Peyer's patch (tissue), 4 donors: ENCODE results near the gene NPRL2. TPM values are rescaled to one million over a fixed set of nuclear protein-coding genes. Genes with fewer than 3 reads are reported as not detected.

ENCODE experiments used
- DNase-seq, 3 donors: peaks; one replicate each; pipeline ENCODE4 v3.0.0-alpha.2; 2017 to 2019
- H3K27ac ChIP-seq, 4 donors: fragments of 200-600 bp; sonication (generic); one replicate each; pipeline ENCODE4 v1.5.1; 2016 to 2019
- H3K27me3 ChIP-seq, 2 donors: fragments of 200-600 bp; sonication (generic); one replicate each; pipeline ENCODE4 v1.5.1; 2019
- H3K36me3 ChIP-seq, 3 donors: fragments of 200-600 bp; sonication (generic); one replicate each; pipeline ENCODE4 v1.5.1; 2016 to 2019
- H3K4me1 ChIP-seq, 4 donors: fragments of 200-600 bp; sonication (generic); one replicate each; pipeline ENCODE4 v1.5.1; 2016 to 2019
- H3K4me3 ChIP-seq, 4 donors: fragments of 200-600 bp; sonication (generic); 1 replicate in 3 of 4; 2 replicates in 1 of 4; pipeline ENCODE4 v1.5.1; 2016 to 2019; ENCODE audit warnings: mild to moderate bottlenecking in 1 of 4
- H3K9me3 ChIP-seq, 4 donors: fragments of 200-600 bp; sonication (generic); one replicate each; pipeline ENCODE4 v1.5.1; 2016 to 2019; ENCODE audit warnings: mild to moderate bottlenecking in 1 of 4
- POLR2A ChIP-seq, 2 donors: fragments of 450-650 bp; IDR thresholded peaks; one replicate each; pipeline ENCODE4 v1.5.1; 2017; ENCODE audit warnings: antibody characterized with exemption in 2 of 2, mild to moderate bottlenecking in 2 of 2, moderate library complexity in 2 of 2
- total RNA-seq, 4 donors: library from RNA; depleted of rRNA; stranded (reverse); fragments of >200 nt; gene quantifications; one replicate each; pipeline ENCODE4 v1.1.0, GENCODE V29; 2016
- TF ChIP-seq, protein P1 (sequence below), 6 experiments: fragments of 450-650 bp in 4 of 6; fragments of 200-600 bp in 2 of 6; sonication (generic) in 1 of 6; IDR thresholded peaks; one replicate each; pipeline ENCODE4 v1.5.1; 2017 to 2019; ENCODE audit warnings: antibody characterized with exemption in 6 of 6, mild to moderate bottlenecking in 3 of 6, moderate library complexity in 1 of 6

Gene NPRL2
- total RNA-seq, 4 donors from 2014 or later = 19.1 to 45.4 (median 28.3) TPM

DNA sequence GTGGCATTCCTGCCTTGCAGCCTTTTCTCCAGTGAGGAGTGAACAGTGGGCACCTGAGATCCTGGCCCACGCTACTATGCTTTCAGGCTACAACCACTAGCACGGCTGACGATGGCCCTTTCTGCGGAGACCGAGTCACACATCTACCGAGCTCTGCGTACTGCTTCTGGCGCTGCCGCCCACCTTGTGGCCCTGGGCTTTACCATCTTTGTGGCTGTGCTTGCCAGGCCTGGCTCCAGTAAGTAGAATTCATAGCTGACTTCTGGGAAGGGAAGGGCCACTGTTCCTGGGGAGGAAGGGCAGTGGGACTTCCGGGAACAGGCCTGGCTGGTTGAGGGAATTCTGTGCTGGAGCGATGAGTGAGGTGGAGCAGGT, 735 bp upstream of the NPRL2 start:
- H3K4me1 ChIP-seq = peaks cover 3 to 41% (median 18%) of the 10 kb centered on the region in 4 donors
- no peak for DNase-seq
- H3K36me3 ChIP-seq = peaks cover 0 to 50% (median 0%) of the 10 kb centered on the region in 3 donors
- peak overlapping the region; percentile 91 to 95 (median 92) for H3K27ac ChIP-seq
- H3K27me3 ChIP-seq = no peaks in the 10 kb centered on the region
- peak overlapping the region; percentile 71 to 74 (median 72) for H3K4me3 ChIP-seq
- H3K9me3 ChIP-seq = no peaks in the 10 kb centered on the region
- TF ChIP-seq, protein P1, sequence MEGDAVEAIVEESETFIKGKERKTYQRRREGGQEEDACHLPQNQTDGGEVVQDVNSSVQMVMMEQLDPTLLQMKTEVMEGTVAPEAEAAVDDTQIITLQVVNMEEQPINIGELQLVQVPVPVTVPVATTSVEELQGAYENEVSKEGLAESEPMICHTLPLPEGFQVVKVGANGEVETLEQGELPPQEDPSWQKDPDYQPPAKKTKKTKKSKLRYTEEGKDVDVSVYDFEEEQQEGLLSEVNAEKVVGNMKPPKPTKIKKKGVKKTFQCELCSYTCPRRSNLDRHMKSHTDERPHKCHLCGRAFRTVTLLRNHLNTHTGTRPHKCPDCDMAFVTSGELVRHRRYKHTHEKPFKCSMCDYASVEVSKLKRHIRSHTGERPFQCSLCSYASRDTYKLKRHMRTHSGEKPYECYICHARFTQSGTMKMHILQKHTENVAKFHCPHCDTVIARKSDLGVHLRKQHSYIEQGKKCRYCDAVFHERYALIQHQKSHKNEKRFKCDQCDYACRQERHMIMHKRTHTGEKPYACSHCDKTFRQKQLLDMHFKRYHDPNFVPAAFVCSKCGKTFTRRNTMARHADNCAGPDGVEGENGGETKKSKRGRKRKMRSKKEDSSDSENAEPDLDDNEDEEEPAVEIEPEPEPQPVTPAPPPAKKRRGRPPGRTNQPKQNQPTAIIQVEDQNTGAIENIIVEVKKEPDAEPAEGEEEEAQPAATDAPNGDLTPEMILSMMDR (IDR thresholded peaks at IDR 0.05) = no peak
- TF ChIP-seq POLR2A (IDR thresholded peaks at IDR 0.05) = no peak

- no peak for TF ChIP-seq POLR2A (IDR thresholded peaks at IDR 0.05)
- TF ChIP-seq, protein P1 (IDR thresholded peaks at IDR 0.05) = no peak
- H3K27me3 ChIP-seq = no peaks in the 10 kb centered on the region
- peaks cover 6 to 41% (median 21%) of the 10 kb centered on the region in 4 donors for H3K4me1 ChIP-seq
- peak overlapping the region; percentile 71 to 74 (median 72) for H3K4me3 ChIP-seq
- H3K27ac ChIP-seq = peak overlapping the region; percentile 91 to 95 (median 92)
- DNase-seq = no peak
- H3K9me3 ChIP-seq = no peaks in the 10 kb centered on the region
- H3K36me3 ChIP-seq = peaks cover 0 to 39% (median 0%) of the 10 kb centered on the region in 3 donors
Measured at GRCh38 chr3:50350213-50350526, 405 bp downstream of the NPRL2 start.

DNA sequence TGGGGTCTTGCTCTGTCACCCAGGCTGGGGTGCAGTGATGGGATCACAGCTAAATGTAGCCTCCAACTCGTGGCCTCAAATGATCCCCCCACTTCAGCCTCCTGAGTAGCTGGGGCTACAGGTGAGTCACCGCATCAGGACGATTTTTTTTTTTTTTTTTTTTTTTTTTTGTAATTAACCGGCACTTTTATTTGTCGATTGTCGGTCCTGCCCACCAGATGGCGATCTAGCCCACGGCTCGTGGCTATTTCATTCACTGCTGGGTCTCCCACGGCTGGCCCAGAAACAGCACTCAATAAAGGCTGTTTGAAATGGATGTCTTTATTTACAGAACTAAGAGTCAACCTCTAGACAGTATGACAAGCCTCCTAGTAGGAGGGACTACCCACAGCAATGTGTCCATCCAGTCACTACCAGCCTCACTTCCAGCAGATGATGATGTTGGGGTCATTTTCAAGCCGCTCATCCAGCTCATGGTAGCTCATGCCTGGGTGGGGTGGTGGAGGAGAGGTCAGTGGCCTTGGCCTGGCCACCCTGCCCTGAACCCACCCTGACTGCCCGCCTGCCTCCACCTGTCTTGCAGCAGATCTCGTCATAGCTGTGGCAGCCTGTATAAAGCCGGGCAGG, 3.3 kb downstream of the NPRL2 start:
- no peak overlapping the region for H3K27ac ChIP-seq
- DNase-seq = peak; percentile 64 to 85 (median 75)
- H3K36me3 ChIP-seq = peaks cover 0 to 16% (median 0%) of the 10 kb centered on the region in 3 donors
- no peaks in the 10 kb centered on the region for H3K27me3 ChIP-seq
- H3K4me3 ChIP-seq = no peak overlapping the region
- H3K4me1 ChIP-seq = peaks cover 6 to 41% (median 22%) of the 10 kb centered on the region in 4 donors
- TF ChIP-seq POLR2A (IDR thresholded peaks at IDR 0.05) = no peak
- TF ChIP-seq, protein P1 (IDR thresholded peaks at IDR 0.05) = peak in 5 of 6 experiments; percentile 54 to 72 (median 60)
- no peaks in the 10 kb centered on the region for H3K9me3 ChIP-seq

DNA sequence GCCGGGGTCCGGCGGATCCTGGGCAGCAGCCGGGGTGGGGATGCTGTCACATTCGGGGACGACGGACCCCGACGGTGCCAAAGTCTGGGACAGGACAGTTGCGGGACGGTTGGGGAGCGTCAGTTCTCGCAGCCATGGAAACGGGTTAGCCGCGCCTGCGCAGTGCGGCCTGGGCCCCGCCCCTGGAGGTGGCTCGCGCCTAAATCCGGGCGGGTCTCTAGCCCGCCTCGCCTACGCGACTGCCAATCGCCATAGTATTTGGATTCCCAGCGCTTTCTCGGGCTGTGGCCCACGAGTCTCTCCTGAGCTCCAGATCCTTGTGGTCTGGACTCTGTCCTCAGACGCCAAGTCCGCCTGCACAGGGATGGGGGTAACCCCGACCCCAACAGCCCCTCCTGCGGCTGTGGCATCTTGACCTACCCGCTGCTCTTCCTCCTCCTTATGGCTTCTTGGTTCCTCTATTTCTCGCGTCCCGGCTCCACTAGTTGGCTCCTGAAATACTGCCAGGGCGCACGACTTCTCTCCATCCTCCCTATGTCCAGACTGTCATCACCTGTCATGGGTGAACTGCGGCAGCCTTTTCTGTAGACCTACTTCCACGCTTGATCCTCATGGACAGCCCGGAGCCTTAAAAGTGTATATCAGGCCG, 4.9 kb downstream of the NPRL2 start, which contains the start of gene ZMYND10:
TSS of gene ZMYND10 (minus strand) at position 147 of the 649 bp plus-strand sequence. CDS start 153 bp downstream, outside the sequence.
- no peak for TF ChIP-seq POLR2A (IDR thresholded peaks at IDR 0.05)
- TF ChIP-seq, protein P1 (IDR thresholded peaks at IDR 0.05) = no peak
- H3K36me3 ChIP-seq = peaks cover 0 to 16% (median 0%) of the 10 kb centered on the region in 3 donors
- DNase-seq = peak; percentile 65 to 88 (median 73)
- peak within 1 kb of the TSS; percentile 6 to 47 (median 37) for H3K4me3 ChIP-seq
- peak within 1 kb of the TSS in 1 of 4 donors; percentile 33 for H3K27ac ChIP-seq
- H3K9me3 ChIP-seq = no peaks in the 10 kb centered on the region
- no peaks in the 10 kb centered on the region for H3K27me3 ChIP-seq
- peaks cover 4 to 41% (median 19%) of the 10 kb centered on the region in 4 donors for H3K4me1 ChIP-seq

- H3K27me3 ChIP-seq = no peaks in the 10 kb centered on the region
Measured at GRCh38 chr3:50345008-50345407, 5.6 kb downstream of the NPRL2 start.

More at GRCh38 chr3:50345008-50345407, 5.6 kb downstream of the NPRL2 start:
- H3K9me3 ChIP-seq = no peaks in the 10 kb centered on the region
- H3K4me1 ChIP-seq = peaks cover 7 to 43% (median 17%) of the 10 kb centered on the region in 4 donors
- H3K4me3 ChIP-seq = peak overlapping the region in 2 of 4 donors; percentile 42 to 47
- no peak overlapping the region for H3K27ac ChIP-seq
- H3K36me3 ChIP-seq = peaks cover 0 to 16% (median 0%) of the 10 kb centered on the region in 3 donors
- DNase-seq = no peak
- no peak for TF ChIP-seq POLR2A (IDR thresholded peaks at IDR 0.05)
- TF ChIP-seq, protein P1 (IDR thresholded peaks at IDR 0.05) = no peak
